T1000 (cell line): Measurements from ENCODE around the gene FRS2.
A peak's percentile ranks its signal among the peaks of the same experiment; 100 is the strongest.

Experiments
- DNase-seq: peaks from one replicate; lab custom pipeline; 2025; ENCODE audit warnings: mixed read lengths; lab: John Stamatoyannopoulos, UW

FRS2 gene

DNA sequence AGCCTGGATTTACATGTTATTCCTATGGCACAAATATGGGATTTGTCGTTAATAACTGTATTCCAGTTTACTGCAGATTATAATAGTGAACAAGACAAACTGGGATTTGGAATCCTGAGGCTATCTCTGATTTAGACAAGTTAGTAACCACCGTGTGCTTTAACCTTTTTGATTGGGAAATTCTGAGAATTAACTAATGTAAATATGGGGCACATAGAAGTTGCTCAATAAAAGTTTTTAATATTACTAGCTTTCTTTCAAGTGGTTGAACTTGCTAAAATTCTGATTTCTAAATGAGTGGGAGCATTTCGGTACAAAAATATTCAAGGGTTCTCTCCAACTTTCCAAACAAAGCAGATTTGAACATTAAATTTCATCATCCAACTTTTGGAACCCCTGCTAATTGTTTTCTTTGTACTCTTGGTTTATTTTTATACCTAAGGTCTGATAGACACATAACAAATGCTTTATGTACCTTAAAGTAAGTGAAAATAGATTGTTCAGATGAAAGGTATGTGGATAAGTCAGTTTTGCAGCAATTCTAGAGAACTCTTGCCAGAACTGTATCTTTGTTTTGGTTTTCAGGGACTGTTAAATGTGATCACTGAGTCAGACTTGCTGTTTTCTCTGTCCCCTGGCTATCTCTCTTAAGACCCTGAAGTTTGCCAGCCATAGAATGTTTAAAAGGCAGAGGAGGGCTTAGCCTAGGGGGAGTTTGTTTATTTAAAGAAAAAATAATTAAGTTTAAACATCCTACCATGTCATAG lies 57.5 kb downstream of the FRS2 start:
- peak; percentile 71 for DNase-seq

- no peak for DNase-seq
Measured at GRCh38 chr12:69529021-69529420, 58.8 kb downstream of the FRS2 start.

- no peak for DNase-seq
Measured at GRCh38 chr12:69533844-69534243, 63.7 kb downstream of the FRS2 start.

DNA sequence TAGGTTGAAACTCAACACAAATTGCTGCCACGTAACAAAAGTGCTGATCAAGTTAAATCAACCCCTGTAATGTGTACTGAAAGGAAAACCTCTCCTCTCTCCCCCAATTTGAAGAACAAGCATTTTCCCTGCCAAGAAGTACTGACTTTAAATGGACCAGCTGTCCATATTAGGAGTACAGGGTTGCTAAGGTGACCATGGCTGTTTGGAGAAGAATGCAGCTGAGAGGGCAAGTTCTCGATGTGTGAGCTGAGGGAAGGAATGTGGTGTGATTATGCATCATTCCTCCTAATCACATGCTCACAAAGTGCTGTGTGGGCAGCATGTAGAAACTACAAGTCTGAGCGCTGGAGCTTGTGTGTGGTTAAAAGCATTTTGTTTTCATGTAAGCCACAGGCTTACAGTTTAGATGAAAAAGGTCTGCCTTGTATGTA lies 64.2 kb downstream of the FRS2 start:
- peak; percentile 94 for DNase-seq

DNA sequence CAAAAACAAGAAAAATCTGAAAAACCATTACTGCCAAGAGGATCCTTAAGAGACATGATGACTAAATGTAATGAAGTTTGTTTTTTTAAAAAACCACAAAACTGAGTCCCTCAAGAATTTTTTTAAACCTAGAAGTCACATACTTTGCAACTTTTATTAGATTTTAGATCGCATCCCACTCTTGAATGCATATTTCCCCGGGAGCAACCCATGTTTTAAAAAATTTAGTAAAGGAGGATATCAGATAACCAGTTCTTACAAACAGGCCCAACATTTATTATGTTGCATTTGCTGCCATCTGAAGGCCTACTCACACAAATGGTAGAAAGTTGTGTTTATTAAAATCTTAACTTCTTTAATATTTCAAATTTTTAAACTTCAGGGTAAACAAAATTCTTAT lies 70.8 kb downstream of the FRS2 start:
- peak; percentile 52 for DNase-seq

GRCh38 chr12:69544087-69544486 lies 73.9 kb downstream of the FRS2 start:
- no peak for DNase-seq

DNA sequence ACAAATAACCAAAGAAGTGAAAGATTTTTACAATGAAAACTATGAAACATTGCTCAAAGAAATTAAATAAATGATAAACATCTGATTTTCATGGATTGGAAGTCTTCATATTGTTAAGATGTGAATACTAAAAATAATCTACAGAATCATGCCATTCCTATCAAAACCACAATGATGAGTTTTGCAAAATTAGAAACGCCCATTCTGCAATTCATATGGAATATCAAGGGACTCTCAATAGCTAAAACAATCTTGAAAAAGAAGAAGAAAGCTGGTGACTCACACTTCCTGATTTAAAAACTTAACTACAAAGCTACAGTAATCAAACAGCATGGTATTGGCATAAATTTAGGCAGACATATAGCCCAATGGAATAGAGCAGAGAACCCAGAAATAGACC lies 74.9 kb downstream of the FRS2 start:
- DNase-seq: no peak

GRCh38 chr12:69546693-69547438 lies 76.7 kb downstream of the FRS2 start:
- no peak for DNase-seq

- DNase-seq: no peak
Measured at GRCh38 chr12:69548687-69549086, 78.5 kb downstream of the FRS2 start.

DNA sequence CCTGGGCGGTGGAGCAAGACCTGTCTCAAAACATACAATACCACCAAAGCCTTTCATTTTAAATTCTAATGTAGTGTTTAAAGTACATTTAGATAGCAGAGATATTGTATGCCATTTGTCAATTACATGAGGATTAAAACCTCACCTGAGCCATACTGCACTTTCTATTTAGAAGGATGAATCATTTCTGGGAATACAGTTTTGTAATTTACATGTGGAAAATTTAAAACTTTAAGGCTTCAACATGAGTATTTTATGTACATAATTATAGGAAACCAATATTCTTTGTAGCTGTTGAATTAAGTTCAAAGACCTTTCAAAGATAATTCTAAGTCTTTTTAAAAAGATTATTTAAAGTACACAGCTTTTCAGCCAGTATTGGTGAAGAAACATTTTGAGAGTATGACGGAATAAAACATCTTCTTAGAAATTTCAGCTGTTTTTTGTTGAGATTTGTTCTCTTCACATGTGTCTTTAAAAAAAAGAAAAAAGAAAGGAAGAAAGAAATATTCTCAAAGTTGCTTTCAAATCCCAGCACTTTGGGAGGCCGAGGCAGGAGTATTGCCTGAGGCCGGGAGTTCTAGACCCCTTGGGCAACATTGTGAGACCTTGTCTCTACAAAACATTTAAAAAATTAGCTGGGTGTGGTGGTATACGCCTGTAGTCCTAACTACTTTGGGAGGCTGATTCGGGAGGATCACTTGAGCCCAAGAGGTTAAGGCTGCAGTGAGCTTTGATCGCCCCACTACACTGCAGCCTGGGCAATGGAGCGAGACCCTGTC lies 80.6 kb downstream of the FRS2 start:
- DNase-seq: no peak

GRCh38 chr12:69553628-69554248 lies 83.5 kb downstream of the FRS2 start:
- DNase-seq: peak; percentile 71

DNA sequence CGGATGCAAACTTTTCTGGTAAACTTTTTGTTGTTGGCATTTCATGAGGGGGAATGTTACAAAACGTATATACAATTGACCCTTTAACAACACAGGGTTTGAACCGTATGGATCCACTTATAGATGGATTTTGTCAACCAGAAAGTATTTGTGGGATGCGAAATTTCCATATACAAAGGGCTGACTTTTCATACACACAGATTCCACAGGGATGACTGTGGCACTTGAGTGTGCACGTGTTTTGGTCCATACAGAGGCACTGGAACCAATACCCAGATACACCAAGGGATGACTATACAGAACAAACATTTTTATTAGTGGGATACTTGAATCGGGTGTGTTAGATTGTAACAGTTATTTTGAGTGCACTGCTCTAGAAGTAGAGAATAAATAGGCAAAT lies 85.3 kb downstream of the FRS2 start:
- peak; percentile 93 for DNase-seq

- DNase-seq: no peak
Measured at GRCh38 chr12:69556383-69556782, 86.2 kb downstream of the FRS2 start.

- DNase-seq: no peak
Measured at GRCh38 chr12:69563166-69563762, 93.1 kb downstream of the FRS2 start.

- no peak for DNase-seq
Measured at GRCh38 chr12:69566603-69567002, 96.4 kb downstream of the FRS2 start.

DNA sequence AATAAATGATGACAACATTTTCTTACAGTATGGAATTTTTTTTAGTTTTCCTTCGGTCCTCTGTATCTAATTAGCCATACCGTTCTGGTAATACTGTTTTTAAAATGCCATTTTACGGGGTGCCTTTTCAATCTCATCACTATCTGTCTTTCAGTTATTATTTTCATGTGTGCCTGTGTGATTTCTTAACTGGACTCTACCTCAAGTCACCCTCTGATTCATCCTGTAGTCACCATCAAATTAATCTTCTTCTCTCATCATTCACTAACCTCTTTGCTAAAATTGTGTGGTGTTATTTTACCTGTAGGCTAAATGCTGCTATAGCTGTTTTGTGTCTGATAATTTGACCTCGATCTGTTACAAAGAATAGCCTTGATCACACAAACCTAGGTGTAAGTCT lies 99.0 kb downstream of the FRS2 start:
- no peak for DNase-seq

DNA sequence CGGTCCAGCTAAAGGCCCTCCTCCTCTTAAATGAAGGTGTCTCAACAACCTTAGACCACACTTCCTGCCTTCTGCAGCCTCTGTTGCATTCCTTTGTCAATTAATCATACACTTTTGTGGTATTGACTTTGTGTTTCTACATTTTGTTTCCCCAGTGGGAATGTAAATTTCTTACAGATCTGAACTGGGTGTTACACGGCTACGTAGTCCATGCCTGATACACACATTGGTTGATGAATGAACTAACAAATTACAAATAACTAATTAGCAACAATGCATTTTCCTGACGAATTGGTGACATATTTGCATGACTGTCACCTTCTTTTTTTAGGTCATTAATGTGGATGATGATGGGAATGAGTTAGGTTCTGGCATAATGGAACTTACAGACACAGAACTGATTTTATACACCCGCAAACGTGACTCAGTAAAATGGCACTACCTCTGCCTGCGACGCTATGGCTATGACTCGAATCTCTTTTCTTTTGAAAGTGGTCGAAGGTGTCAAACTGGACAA lies 99.9 kb downstream of the FRS2 start:
- DNase-seq: peak; percentile 85

DNA sequence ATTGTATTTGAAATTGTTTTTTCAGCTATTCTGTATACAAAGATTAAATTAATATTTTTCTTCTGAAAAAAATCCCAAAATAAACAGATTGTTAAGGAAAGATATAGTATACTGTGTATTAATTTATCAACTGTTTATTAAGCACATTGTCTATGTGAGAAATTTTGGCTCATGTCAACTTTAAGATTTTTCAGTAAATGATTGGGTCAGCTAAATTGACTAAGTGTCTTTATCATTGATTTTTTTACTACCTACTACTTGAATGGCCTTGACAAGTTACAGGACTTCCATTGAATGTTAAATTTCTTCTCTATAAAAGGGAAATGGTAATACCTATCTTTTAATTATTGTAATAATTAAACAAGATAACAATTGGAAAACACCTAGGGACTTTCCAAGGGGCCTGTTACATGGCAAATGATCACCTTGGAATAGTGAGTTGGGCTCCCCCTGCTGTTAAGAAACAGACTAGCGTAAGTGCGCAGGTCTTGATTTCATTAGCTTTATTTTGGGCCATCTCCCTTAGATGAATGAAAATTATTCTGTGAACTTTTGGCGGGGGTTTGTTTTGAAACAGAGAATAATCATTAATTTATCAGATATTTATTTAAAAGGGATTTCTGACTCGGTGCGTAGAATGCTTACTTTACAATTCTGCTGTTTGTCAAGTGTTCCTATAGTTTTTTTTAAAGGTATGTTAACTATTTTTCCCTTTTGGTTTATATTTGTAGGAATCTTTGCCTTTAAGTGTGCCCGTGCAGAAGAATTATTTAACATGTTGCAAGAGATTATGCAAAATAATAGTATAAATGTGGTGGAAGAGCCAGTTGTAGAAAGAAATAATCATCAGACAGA lies 100.6 kb downstream of the FRS2 start:
- DNase-seq: peak; percentile 74

- DNase-seq: no peak
Measured at GRCh38 chr12:69575346-69575745, 105.2 kb downstream of the FRS2 start.

DNA sequence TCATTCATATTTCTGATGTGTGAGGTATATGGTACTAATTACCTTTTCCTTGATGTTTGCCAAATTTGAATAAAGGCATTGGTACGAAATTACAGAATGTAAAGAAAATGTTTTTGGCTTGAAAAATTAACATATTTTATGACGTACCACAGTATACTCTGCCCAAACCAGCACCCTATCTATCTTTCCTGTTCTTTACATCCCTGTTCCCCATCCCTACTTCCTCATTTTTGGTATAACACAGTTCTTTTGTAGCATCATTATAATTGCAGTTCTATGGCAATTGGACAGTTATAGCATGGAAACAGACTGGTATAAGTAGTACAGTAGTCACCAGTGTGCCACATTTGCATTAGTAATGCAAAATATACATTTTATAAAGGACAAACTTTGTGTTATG lies 108.1 kb downstream of the FRS2 start:
- DNase-seq: no peak

- DNase-seq: no peak
Measured at GRCh38 chr12:69579029-69579428, 108.8 kb downstream of the FRS2 start.
